GM19324 (cell line): Measurements from ENCODE around the gene ZNF140.

Source experiments
- ATAC-seq: cut with Tn5 transposase; IDR thresholded peaks from one replicate; pipeline ENCODE4 v1.9.1; 2021; ENCODE audit warnings: mild to moderate bottlenecking, moderate library complexity; ENCODE audit not compliant: unreplicated experiment, low FRiP score

Gene ZNF140

DNA sequence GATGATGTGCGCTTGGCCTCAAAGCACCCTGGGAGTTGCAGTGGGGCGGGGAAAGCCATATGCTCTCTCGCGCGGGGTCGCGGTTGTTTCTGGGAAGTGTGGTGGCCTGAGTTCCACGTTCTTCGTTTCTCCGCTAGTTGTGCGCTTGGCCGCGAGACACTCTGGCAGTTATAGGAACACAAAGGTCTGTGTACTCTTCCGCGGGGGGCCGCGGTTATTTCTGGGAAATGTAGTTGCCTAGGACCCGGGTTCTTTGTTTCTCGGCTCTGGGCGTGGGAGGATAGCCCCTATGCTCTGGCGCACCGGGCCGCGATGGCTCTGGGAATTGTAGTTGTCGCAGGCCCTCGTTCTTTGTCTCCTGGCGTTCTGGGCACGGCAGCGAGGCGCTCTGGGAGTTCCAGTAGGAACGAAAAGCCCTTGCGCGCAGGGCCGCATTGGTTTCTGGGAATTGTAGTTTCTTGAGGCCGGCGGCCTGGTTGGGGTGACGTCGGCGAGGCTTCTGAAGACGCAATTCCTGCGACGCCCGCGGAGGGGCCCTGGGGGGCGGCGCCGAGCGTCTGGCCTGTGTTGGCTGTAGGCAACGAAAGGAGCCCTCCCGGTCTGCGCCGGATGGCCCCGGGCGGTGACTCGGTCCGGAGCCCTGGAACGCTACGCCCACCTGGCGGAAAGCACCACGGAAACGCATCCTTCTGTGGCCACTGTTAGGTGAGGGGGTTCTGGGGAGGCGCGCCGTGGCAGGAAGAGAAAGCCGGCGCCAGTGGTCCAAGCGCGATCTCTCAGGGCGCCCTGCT lies at the start of gene ZNF140:
ZNF140 (plus strand) TSS at position 556 of the 791 bp plus-strand sequence. CDS start 398 bp downstream, outside the sequence.
- ATAC-seq: peak; percentile 78

DNA sequence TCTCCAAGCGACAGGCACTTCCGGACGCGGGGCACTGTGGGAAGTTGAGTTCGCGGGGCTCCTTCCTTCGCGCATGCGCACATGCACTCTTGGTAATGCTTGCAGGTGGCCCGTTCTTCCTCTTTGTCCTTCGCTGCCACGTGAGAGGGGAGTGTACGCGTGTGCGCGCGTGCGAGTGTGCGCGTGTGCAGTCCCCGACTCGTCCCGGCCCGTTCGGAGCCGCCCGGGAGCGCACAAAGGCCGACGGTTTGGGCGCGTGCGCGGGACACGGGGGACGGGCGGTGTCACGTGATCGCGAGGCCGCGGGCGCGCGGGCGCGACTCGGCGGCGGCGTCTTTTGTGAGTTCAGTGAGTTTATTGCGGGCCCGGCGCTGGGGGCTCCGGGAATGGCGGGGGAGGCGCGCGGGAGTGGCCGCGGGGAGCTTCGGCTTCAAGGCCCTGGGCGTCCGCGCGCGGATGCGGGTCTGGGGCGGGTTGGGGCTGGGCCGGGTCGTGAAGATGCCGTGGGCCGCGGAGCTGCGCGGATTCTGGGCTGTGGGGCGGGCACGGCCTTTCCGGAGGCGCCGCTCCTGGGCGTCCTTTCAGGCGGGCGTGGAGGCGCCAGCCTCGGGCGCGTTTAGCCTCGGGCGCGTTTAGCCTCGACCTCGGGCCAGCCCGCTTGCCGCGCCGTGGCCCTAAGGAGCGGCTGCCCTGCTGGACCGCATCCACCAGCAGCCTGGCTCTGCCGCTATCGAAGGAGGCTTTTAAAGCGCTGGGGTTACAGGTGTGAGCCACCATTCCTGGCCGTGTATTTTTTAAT lies 43.3 kb upstream of the ZNF140 start, which contains the start of gene ZNF84:
ZNF84 (plus strand) TSS at position 303 of the 799 bp plus-strand sequence. CDS start 3,959 bp downstream, outside the sequence.
- peak; percentile 99 for ATAC-seq

DNA sequence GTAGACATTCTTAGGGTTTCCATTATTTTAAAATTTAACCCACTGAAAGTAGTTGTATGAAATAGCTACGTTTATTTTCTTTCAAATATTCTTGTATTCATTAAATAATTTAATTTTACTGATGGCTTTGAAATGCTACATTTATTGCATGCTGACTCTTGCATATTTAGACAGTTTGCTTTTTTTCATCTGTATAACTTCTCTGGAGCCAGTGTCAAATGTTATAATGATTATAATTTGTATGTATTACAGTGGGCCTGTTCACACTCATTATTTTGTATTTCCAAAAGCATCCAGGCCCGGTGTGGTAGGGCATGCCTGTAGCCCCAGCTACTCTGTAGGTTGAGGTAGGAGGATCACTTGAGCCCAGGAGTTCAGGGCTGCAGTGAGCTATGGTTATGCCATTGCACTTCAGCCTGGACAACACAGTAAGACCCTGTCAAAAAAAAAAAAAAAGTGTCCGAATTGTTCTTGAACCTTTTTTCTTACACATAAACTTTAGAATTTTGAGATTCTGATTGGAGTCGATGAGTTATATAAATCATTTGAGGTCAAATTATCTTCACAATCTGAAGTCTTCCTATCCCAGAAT lies 42.5 kb upstream of the ZNF140 start:
- ATAC-seq: no peak

DNA sequence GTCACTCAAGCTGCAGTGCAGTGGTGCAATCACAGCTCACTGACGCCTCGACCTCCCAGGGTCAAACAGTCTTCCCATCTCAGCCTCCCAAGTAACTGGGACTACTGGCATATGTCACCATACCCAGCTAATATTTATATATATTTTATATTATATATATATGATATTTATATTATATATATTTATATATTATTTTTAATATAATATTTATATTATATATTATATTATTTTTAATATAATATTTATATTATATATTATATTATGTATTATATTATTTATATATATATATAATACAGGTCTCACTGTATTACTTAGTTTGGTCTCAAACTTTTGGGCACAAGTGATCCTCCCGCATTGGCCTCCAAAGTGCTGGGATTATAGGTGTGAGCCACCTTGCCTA lies 34.0 kb upstream of the ZNF140 start:
- no peak for ATAC-seq

DNA sequence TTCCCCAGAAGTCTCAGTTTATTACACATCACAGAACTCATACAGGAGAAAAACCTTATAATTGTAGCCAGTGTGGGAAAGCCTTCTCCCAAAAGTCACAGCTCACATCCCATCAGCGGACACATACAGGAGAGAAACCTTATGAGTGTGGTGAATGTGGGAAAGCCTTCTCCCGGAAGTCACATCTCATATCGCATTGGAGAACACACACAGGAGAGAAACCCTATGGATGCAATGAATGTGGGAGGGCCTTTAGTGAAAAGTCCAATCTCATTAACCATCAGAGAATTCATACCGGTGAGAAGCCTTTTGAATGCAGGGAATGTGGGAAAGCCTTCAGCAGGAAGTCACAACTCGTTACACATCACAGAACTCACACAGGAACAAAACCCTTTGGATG lies 23.3 kb upstream of the ZNF140 start:
- no peak for ATAC-seq

DNA sequence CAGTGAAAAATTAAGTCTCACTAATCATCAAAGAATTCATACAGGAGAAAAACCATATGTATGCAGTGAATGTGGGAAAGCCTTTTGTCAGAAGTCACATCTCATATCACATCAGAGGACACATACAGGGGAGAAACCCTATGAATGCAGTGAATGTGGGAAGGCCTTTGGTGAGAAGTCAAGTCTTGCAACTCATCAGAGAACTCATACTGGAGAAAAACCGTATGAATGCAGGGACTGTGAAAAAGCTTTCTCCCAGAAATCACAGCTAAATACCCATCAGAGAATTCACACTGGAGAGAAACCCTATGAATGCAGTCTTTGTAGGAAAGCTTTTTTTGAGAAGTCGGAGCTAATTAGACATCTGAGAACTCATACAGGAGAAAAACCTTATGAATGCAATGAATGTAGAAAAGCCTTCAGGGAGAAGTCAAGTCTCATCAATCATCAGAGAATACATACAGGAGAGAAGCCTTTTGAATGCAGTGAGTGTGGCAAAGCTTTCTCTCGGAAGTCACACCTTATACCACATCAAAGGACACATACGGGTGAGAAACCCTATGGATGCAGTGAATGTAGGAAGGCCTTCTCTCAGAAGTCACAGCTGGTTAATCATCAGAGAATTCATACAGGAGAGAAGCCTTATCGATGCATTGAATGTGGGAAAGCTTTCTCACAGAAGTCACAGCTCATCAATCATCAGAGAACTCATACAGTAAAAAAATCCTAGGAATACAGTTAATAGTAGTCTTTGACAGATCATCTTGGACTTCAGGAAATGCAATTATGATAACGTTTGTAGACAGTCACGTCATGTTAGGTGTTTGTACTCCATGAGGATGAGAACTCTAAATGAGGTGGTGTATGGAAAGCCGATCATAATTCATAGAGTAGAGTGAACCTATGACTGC lies 22.3 kb upstream of the ZNF140 start:
- no peak for ATAC-seq

DNA sequence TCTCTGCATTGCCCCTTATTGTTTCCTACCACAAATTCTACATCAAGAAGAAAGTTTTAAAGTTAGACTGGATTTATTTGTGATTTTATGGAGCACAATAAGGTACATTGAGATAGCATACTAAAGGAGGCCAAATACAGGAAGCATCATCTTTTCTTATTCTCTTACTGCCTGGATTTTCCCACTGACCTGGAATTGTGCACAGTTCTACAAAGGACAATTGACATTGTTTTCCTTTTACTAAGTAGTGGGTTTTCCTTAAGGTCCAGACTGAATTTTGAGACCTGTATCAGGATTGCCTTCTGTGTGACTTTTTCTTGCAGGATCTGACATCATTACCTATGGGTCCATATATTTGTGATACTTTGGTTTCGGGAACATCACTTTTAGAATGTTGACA lies 18.8 kb upstream of the ZNF140 start:
- ATAC-seq: no peak

DNA sequence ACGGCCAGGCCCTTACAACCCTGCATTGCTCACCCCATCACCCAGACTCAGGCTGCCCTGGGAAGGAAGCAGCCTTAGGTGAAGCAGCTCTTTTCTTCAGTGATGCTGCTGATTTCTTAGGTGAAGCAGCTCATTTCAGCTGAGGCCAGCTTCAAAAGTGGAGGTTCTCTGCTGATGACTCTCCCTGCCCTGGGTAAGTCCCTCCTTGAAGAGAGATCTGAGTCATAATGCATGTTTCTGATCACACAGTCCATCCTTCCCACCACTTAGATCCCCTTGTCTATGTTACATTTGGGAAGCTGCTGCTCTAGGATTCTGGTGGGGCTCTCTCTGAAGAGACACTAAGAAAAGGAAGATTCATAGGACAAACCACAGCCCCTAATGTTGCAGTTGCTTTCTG lies 17.2 kb upstream of the ZNF140 start:
- ATAC-seq: no peak

DNA sequence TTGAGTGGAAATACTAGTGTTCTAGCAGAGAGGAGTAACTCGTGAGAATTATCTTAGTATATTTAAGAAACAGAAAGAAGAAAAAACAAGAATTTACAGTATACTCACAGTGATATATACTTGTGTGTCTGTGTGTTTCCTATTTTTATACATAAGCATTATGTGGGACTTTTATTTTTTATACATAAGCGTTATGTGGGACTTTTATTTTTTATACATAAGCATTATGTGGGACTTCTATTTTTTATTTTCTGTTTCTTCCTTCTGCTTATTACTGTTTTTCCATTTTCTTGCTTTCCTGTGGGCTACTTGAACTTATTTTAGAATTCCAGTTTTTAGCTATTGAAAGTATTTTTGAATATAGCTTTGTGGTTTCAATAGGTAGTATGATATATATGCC lies 6.9 kb upstream of the ZNF140 start:
- no peak for ATAC-seq

DNA sequence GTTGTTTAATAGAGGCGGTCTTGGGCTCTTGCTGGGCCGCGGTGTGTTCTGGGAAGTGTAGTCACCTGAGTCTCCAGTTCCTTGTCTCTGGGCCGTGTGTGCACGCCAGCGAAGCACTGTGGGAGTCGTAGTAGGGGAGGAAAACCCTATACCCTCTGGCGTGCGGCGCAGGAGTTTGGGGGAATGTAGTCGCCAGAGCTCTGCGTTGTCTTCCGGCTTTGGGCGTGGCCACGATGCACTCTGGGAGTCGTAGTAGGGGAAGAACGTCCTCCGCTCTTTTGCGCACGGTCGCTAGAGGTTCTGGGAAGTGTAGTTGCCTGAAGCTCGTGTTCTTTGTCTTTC lies 726 bp upstream of the ZNF140 start:
- ATAC-seq: peak; percentile 83

DNA sequence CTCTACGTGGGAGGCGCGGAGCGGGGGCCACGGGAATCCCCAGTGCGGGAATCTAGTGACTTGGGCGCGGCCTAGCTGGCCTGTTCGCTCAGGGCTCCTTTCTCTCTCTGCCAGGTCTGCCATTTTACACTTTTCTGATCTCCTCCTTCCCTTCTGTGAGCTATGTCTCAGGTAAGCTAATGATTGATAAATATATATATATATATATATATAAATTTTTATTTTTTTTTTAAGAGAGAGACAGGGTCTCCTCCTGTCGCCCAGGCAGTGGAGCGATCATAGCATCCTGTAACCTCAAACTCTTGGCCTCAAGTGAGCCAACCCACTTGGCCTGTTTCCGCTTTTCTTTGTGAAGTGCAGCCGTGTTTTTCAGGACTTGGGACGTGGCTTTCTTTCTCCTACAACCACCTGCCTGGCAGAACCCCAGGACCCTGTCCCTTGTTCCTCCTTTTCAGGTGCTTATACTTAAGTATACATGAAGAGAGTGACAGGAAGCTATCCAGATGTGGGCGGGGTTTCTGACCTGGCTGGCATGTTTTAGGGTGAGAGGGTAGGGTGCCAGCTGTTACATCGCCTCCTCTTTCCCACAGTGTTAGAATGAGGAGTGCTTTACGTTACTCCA lies 547 bp downstream of the ZNF140 start:
- ATAC-seq: no peak

DNA sequence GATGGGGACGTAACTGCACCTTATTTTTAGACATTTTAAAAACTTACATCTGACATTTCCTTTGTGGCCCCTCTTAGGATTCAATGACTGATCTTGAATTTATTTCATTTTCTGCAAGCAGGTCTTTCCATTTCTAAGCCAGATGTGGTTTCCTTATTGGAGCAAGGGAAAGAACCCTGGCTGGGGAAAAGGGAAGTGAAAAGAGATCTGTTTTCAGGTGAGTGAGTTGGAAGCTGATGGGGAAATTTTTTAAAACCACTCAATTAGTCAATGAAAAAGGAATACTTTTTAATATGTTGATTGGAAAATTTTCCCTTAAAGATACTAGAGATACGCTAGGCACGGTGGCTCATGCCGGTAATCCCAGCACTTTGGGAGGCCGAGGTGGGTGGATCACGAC lies 2.6 kb downstream of the ZNF140 start:
- ATAC-seq: no peak

DNA sequence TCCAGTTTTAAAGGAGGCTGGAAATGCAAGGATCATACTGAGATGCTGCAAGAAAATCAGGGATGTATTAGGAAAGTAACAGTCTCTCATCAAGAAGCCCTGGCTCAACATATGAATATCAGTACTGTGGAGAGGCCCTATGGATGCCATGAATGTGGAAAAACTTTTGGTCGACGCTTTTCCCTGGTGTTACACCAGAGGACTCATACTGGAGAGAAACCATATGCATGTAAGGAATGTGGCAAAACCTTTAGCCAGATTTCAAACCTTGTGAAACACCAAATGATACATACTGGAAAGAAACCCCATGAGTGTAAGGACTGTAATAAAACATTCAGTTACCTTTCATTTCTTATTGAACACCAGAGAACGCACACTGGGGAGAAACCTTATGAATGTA lies 24.9 kb downstream of the ZNF140 start:
- ATAC-seq: no peak

DNA sequence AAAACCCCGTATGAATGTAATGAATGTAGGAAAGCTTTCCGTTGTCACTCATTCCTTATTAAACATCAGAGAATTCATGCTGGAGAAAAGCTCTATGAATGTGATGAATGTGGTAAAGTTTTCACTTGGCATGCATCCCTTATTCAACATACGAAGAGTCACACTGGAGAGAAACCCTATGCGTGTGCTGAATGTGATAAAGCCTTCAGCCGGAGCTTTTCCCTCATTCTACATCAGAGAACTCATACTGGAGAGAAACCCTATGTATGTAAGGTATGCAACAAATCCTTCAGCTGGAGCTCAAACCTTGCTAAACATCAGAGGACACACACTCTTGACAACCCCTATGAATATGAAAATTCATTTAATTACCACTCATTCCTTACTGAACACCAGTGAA lies 25.5 kb downstream of the ZNF140 start:
- no peak for ATAC-seq

DNA sequence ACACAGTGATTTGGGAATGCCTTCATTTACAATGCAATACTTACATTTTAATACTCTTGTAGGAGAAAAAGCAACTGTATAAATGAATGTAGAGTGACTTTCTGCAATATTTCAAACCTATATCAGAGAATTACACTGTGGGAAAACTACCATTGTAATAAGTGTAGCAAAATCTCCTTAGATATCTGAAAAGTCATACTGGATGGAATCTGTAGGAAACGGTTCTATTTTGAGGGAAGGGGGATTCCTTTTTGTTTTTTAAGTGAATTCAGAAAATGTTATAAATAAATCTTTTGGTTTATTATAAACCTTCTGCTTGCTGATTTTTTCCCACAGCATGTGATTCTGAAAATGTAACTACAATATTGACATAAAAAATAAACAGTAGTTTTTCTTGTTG lies 26.4 kb downstream of the ZNF140 start:
- ATAC-seq: no peak

DNA sequence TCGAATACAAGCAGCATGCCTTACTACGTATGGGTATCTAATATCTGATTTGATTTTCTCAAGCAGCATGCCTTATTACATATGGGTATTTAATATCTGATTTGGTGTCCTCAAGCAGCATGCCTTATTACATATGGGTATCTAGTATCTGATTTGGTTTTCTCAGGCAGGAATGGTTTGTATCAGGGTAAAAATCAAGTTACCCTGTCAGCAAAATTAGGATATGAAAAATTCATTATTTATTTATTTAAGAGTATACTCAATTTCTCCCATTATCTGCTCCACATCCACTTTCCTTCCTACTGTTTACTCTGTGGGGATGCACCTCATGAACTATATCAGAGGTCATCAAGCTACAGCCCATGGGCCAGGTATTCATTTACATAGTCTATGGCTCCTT lies 27.4 kb downstream of the ZNF140 start:
- no peak for ATAC-seq

DNA sequence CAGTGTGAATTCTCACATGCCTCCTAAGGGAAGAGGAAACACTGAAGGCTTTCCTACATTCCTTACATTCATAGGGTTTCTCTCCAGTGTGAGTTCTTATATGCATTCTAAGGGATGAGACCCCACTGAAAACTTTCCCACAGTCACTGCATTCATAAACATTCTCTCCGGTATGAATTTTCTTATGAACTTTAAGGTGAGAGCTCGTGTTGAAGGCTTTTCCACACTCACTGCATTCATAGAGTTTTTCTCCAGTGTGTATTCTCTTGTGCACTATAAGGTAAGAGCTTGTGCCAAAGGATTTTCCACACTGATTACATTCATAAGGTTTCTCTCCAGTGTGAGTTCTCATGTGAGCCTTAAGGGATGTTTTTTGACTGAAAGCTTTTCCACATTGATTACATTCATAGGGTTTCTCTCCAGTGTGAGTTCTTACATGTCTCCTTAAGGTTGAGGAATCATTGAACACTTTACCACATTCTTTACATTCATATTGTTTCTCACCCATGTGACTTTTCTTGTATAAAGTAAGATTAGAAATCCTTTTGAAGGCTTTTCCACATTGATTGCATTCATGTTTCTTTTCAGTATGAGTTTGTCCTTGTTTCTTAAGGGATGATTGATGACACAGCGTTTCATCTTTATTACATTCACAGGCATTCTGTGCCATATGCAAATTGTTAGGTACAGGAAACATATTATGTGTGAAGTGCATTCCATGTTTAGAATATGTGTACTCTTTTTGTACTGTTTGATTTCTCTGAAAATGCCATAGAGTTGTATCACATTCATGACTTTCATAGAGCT lies 39.9 kb downstream of the ZNF140 start:
- ATAC-seq: no peak

DNA sequence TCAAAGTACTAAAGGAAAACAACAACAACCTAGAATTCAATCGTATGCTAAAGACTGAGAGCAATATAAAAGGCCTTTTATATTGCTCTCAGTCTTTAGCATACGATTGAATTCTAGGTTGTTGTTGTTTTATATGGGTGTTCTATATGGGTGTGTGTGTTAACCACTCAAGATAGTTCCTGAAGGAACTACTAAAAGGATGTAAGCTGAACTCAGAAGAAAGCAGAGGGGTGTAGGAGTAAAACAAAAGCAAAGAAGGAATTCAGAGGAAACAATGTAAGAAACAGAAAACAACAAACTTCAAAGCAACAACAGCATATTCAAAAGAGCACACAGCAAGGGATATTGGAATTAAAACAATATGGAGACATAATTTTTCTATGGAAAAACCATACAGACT lies 44.0 kb downstream of the ZNF140 start:
- ATAC-seq: no peak

DNA sequence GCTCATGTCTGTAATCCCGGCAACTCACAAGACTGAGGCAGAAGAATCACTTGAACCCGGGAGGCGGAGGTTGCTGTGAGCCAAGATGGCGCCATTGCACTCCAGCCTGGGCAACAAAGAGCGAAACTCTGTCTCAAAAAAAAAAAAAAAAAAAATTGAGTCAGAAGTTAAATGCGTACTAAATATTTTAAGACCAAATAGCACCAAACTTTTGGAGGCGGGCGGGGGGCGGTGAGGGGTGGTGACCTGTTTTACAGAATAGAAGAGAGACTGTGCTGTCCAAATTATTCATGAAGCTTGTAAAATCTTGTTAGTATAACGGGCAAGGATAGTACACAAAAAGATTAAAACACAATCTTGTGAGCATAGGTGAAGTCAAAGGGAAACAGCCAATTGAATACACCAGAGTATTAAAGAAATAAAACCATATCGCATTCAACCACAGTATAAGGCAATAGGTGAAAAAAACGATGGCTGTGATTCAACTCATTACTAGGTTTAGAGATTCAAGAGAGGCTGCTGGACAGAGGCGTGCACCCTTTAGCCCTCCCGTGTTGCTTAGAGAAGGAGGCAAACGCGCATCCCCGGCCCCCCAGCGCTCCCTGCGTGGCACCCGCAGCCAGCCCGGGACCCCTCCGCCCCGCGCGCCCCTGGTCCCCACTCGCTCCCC lies 48.8 kb downstream of the ZNF140 start:
- no peak for ATAC-seq
